HCT116 (cell line): Measurements from ENCODE around the gene MDM4. TPM values are rescaled to one million over a fixed set of nuclear protein-coding genes. Genes with fewer than 3 reads are reported as not detected.

Experiments used
- ATAC-seq: fragments of 200-7000 bp; cut with Tn5 transposase; 2 replicates; pipeline ENCODE4 v1.9.1; 2020; ENCODE audit warnings: mild to moderate bottlenecking, moderate library complexity
- BruUV-seq: library from RNA; stranded (reverse); fragments of 400-500 nt; replicated peaks from 2 replicates; lab custom pipeline; 2021; lab: Mats Ljungman, UMichigan
- CTCF ChIA-PET: fragments of 300-600 bp; sonication (Branson Sonifier 250); formaldehyde crosslinking; loops from one replicate; lab custom pipeline; 2021; ENCODE audit warnings: antibody characterized with exemption; lab: Charles Lee
- POLR2A ChIA-PET: fragments of 300-600, 350-600 bp; sonication (Branson Sonifier 250); formaldehyde crosslinking; loops from one replicate; lab custom pipeline; 2021; ENCODE audit warnings: antibody characterized with exemption; lab: Charles Lee
- RAD21 ChIA-PET, 2 experiments: fragments of 300-600 bp; sonication (Branson Sonifier 250); formaldehyde crosslinking; loops; one replicate each; lab custom pipeline; 2023; ENCODE audit warnings: low total read pairs in 2 of 2; ENCODE audit not compliant: uncharacterized antibody in 2 of 2, unreplicated experiment in 2 of 2, low non-redundant PET in 1 of 2; lab: Charles Lee
- DNase-seq: peaks from one replicate; pipeline ENCODE4 v3.0.0-alpha.2; 2010; ENCODE audit warnings: low read depth, low spot score
- H2AFZ ChIP-seq: fragments of 200-600 bp; shearing (Covaris generic), sonication (generic); 2 replicates; pipeline ENCODE4 v1.6.1; 2017; ENCODE audit warnings: low read depth, mixed run types, mixed read lengths, antibody characterized with exemption, low read length; ENCODE audit not compliant: poor library complexity, severe bottlenecking
- H3K27ac ChIP-seq: 2 replicates; pipeline ENCODE4 v1.5.1; 2012; ENCODE audit warnings: low read depth, low read length
- H3K27me3 ChIP-seq: fragments of 200-600 bp; sonication (generic); 2 replicates; pipeline ENCODE4 v1.6.1; 2016; ENCODE audit warnings: mixed run types, low read length, mixed read lengths; ENCODE audit not compliant: insufficient read depth
- H3K36me3 ChIP-seq, 2 experiments: fragments of 200-500 bp in 1 of 2; fragments of 200-600 bp in 1 of 2; sonication (Bioruptor generic) in 1 of 2; sonication (generic) in 1 of 2; 2 replicates each; pipeline versions ENCODE4 v1.5.1 to v1.6.1; 2014 to 2016; ENCODE audit warnings: low read length in 2 of 2, inconsistent platforms in 1 of 2, mixed read lengths in 1 of 2, mixed run types in 1 of 2; ENCODE audit not compliant: insufficient read depth in 2 of 2, control insufficient read depth in 1 of 2
- H3K4me1 ChIP-seq, 2 experiments: fragments of 200-600 bp in 1 of 2; sonication (generic) in 1 of 2; 2 replicates each; pipeline versions ENCODE4 v1.5.1 to v1.6.1; 2012 to 2017; ENCODE audit warnings: low read length in 2 of 2, inconsistent platforms in 1 of 2, mild to moderate bottlenecking in 1 of 2, mixed read lengths in 1 of 2, mixed run types in 1 of 2, moderate library complexity in 1 of 2; ENCODE audit not compliant: insufficient read depth in 2 of 2, control insufficient read depth in 1 of 2
- H3K4me2 ChIP-seq: fragments of 200-600 bp; sonication (generic); 2 replicates; pipeline ENCODE4 v1.6.1; 2017; ENCODE audit warnings: mixed run types, low read length, mixed read lengths
- H3K4me3 ChIP-seq, 2 experiments: fragments of 200-600 bp in 1 of 2; sonication (generic) in 1 of 2; replicated peaks in 1 of 2; 2 replicates each; pipeline ENCODE4 v1.5.1; 2011 to 2016; ENCODE audit warnings: low read length in 2 of 2, control low read depth in 1 of 2, low read depth in 1 of 2, mild to moderate bottlenecking in 1 of 2, mixed read lengths in 1 of 2, mixed run types in 1 of 2
- H3K79me2 ChIP-seq: fragments of 200-600 bp; sonication (generic); 2 replicates; pipeline ENCODE4 v1.6.1; 2017; ENCODE audit warnings: mild to moderate bottlenecking, mixed run types, low read length, moderate library complexity, mixed read lengths; ENCODE audit not compliant: insufficient read depth
- H3K9ac ChIP-seq: fragments of 200-600 bp; sonication (generic); 2 replicates; pipeline ENCODE4 v1.6.1; 2016; ENCODE audit warnings: low read length, mixed read lengths
- H3K9me2 ChIP-seq: fragments of 200-600 bp; sonication (generic), shearing (Covaris generic); 2 replicates; pipeline ENCODE4 v1.6.1; 2017; ENCODE audit warnings: mixed run types, mild to moderate bottlenecking, moderate library complexity; ENCODE audit not compliant: insufficient read depth
- H3K9me3 ChIP-seq, 2 experiments: fragments of 200-500 bp in 1 of 2; fragments of 200-600 bp in 1 of 2; sonication (Bioruptor generic) in 1 of 2; sonication (generic) in 1 of 2; 2 replicates each; pipeline ENCODE4 v1.6.1; 2014 to 2017; ENCODE audit warnings: low read length in 2 of 2, mixed read lengths in 2 of 2, inconsistent platforms in 1 of 2, low read depth in 1 of 2, mild to moderate bottlenecking in 1 of 2, mixed run types in 1 of 2, moderate library complexity in 1 of 2; ENCODE audit not compliant: control insufficient read depth in 1 of 2, insufficient read depth in 1 of 2
- H4K20me1 ChIP-seq: fragments of 200-600 bp; sonication (generic), shearing (Covaris generic); 2 replicates; pipeline ENCODE4 v1.6.1; 2017; ENCODE audit warnings: mixed run types, mild to moderate bottlenecking, moderate library complexity; ENCODE audit not compliant: insufficient read depth
- ATF3 ChIP-seq: IDR thresholded peaks from 2 replicates; pipeline ENCODE4 v1.6.1; 2012
- CEBPB ChIP-seq: IDR thresholded peaks from 2 replicates; pipeline ENCODE4 v1.6.1; 2012; ENCODE audit warnings: low read depth
- CTCF ChIP-seq, 3 experiments: fragments of 200-600 bp in 1 of 3; sonication (generic) in 1 of 3; IDR thresholded peaks in 2 of 3; conservative IDR thresholded peaks in 1 of 3; 2 replicates each; pipeline ENCODE4 v1.5.1; 2012 to 2017; ENCODE audit warnings: low read depth in 2 of 3, low read length in 2 of 3, antibody characterized with exemption in 1 of 3, borderline replicate concordance in 1 of 3, control low read depth in 1 of 3, mild to moderate bottlenecking in 1 of 3, mixed read lengths in 1 of 3, mixed run types in 1 of 3, moderate library complexity in 1 of 3; ENCODE audit not compliant: insufficient read depth in 1 of 3
- ELF1 ChIP-seq: IDR thresholded peaks from 2 replicates; pipeline ENCODE4 v1.6.1; 2012; ENCODE audit warnings: low read depth, borderline replicate concordance
- EZH2 ChIP-seq: fragments of 200-600 bp; sonication (generic); IDR thresholded peaks from 2 replicates; pipeline ENCODE4 v1.6.1; 2017; ENCODE audit warnings: antibody characterized with exemption, mixed run types
- EZH2phosphoT487 ChIP-seq: fragments of 200-600 bp; IDR thresholded peaks from 2 replicates; pipeline ENCODE4 v1.6.1; 2018; ENCODE audit warnings: antibody characterized with exemption, borderline replicate concordance
- FOSL1 ChIP-seq: IDR thresholded peaks from 2 replicates; pipeline ENCODE4 v1.6.1; 2012; ENCODE audit warnings: low read depth
- POLR2AphosphoS5 ChIP-seq: IDR thresholded peaks from 2 replicates; pipeline ENCODE4 v1.6.1; 2011; ENCODE audit warnings: mild to moderate bottlenecking, low read depth, low read length, moderate library complexity
- RAD21 ChIP-seq: IDR thresholded peaks from 2 replicates; pipeline ENCODE4 v1.6.1; 2012; ENCODE audit warnings: low read depth, mild to moderate bottlenecking
- SRF ChIP-seq: IDR thresholded peaks from 2 replicates; pipeline ENCODE4 v1.6.1; 2012; ENCODE audit warnings: low read depth
- TCF7L2 ChIP-seq: IDR thresholded peaks from 2 replicates; pipeline ENCODE4 v1.7.0; 2011; ENCODE audit warnings: borderline replicate concordance, inconsistent platforms; ENCODE audit not compliant: insufficient read depth, insufficient read length; ENCODE audit errors: extremely low read depth
- ZFX ChIP-seq: fragments of 450-650 bp; IDR thresholded peaks from 2 replicates; pipeline ENCODE4 v1.6.1; 2017
- ZNF274 ChIP-seq: fragments of 200-500 bp; sonication (Bioruptor generic); IDR thresholded peaks from 2 replicates; pipeline ENCODE4 v1.6.1; 2014; ENCODE audit warnings: mild to moderate bottlenecking, low read depth, low read length, inconsistent platforms
- intact Hi-C: fragments of 100-400 bp; cut with micrococcal nuclease; formaldehyde crosslinking; loops from 2 replicates; pipeline ENCODE4 v1.10.0; 2022
- total RNA-seq: library from RNA; stranded (reverse); gene quantifications from one replicate; pipeline ENCODE4 v1.2.1, GENCODE V29; 2021; ENCODE audit not compliant: unreplicated experiment
- TF ChIP-seq, protein P1 (sequence below): IDR thresholded peaks from 2 replicates; pipeline ENCODE4 v1.6.1; 2011; ENCODE audit warnings: mild to moderate bottlenecking, low read length, moderate library complexity; ENCODE audit not compliant: insufficient replicate concordance; ENCODE audit errors: extremely low read depth
- TF ChIP-seq, protein P2 (sequence below): IDR thresholded peaks from 2 replicates; pipeline ENCODE4 v1.6.1; 2012

The MDM4 gene
- total RNA-seq, 1 experiment from 2014 or later, result 79.5 TPM

DNA sequence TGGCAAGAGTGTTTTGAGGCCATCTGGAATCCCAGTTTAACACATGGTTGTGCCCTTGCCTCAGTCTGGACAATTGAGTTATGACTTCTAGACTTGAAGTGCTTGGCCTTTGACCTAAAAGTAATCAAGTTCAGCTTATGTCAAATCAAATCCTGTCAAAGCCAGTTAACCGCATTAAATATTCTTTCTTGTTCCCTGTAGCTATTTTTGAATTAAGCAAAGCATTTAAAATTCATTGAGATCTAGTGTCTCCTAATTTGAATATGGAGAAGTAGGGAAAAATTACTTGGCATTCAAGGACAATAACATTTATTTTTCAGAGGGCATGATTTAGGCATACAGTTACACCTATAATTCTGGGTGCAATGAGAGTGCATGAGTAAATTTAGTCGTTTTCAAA is 32.1 kb downstream of the MDM4 start:
- Histone ChIP-seq H3K9me2 (no peaks in the 10 kb centered on the region), H3K9me3 (no peaks in the 10 kb centered on the region), H3K9ac (no peak overlapping the region), H3K4me3 (no peak overlapping the region), H2AFZ (no peak overlapping the region), H3K27ac (no peak overlapping the region), H3K27me3 (no peaks in the 10 kb centered on the region), H3K4me2 (no peak overlapping the region), H3K79me2 (no peaks in the 10 kb centered on the region), H4K20me1 (no peaks in the 10 kb centered on the region), H3K4me1 (no peaks in the 10 kb centered on the region), H3K36me3 (peaks cover 54 to 69% of the 10 kb centered on the region in 2 experiments)
- no TSS peak for BruUV-seq
- TF ChIP-seq ATF3 (no peak), RAD21 (no peak), EZH2 (no peak), SRF (no peak), CTCF (IDR thresholded peaks at IDR 0.05 in 2 of 3, conservative IDR thresholded peaks at IDR 0.05 in 1 of 3; ENCODE audit: borderline replicate concordance in 1 of 3, insufficient read depth in 1 of 3, low read depth in 2 of 3, low read length in 2 of 3) (no peak), TCF7L2 (no peak), EZH2phosphoT487 (no peak), ZNF274 (no peak), ELF1 (no peak), FOSL1 (no peak), POLR2AphosphoS5 (no peak), CEBPB (no peak), ZFX (no peak)
- TF ChIP-seq, protein P1, sequence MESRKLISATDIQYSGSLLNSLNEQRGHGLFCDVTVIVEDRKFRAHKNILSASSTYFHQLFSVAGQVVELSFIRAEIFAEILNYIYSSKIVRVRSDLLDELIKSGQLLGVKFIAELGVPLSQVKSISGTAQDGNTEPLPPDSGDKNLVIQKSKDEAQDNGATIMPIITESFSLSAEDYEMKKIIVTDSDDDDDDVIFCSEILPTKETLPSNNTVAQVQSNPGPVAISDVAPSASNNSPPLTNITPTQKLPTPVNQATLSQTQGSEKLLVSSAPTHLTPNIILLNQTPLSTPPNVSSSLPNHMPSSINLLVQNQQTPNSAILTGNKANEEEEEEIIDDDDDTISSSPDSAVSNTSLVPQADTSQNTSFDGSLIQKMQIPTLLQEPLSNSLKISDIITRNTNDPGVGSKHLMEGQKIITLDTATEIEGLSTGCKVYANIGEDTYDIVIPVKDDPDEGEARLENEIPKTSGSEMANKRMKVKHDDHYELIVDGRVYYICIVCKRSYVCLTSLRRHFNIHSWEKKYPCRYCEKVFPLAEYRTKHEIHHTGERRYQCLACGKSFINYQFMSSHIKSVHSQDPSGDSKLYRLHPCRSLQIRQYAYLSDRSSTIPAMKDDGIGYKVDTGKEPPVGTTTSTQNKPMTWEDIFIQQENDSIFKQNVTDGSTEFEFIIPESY, result no peak
- TF ChIP-seq, protein P2, sequence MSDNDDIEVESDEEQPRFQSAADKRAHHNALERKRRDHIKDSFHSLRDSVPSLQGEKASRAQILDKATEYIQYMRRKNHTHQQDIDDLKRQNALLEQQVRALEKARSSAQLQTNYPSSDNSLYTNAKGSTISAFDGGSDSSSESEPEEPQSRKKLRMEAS, result no peak
- CTCF ChIA-PET, result no interaction called here
- DNase-seq, result no peak
- POLR2A ChIA-PET, result no interaction called here
- ATAC-seq, result no peak
- RAD21 ChIA-PET, result no interaction called here
- intact Hi-C loops, result no loop called here
